PC-9 (cell line): ENCODE measurements around the gene TLE1. TPM values are rescaled to one million over a fixed set of nuclear protein-coding genes. Genes with fewer than 3 reads are reported as not detected.

ENCODE experiments used
- BruUV-seq: library from RNA; stranded (reverse); fragments of 400-500 nt; replicated peaks from 2 replicates; lab custom pipeline; 2021; lab: Mats Ljungman, UMichigan
- CTCF ChIA-PET: fragments of 300-600 bp; sonication (Branson Sonifier 250); formaldehyde crosslinking; loops from one replicate; lab custom pipeline; 2022; ENCODE audit warnings: antibody characterized with exemption; lab: Charles Lee
- POLR2A ChIA-PET: fragments of 300-600 bp; sonication (Branson Sonifier 250); formaldehyde crosslinking; loops from one replicate; lab custom pipeline; 2022; ENCODE audit warnings: antibody characterized with exemption; ENCODE audit not compliant: unreplicated experiment; lab: Charles Lee
- DNase-seq, 2 experiments: peaks; one replicate each; pipeline versions ENCODE4 v3.0.0 to v3.0.0-alpha.2; 2015 to 2022; ENCODE audit warnings: mixed read lengths in 1 of 2
- H2AFZ ChIP-seq: fragments of 200-600 bp; sonication (generic); 2 replicates; pipeline ENCODE4 v1.8.1; 2017; ENCODE audit warnings: antibody characterized with exemption
- H3F3A ChIP-seq: fragments of 200-600 bp; sonication (generic); 2 replicates; pipeline ENCODE4 v1.8.1; 2017; ENCODE audit warnings: antibody characterized with exemption, mild to moderate bottlenecking, low read depth; ENCODE audit not compliant: insufficient read depth
- H3K27ac ChIP-seq: fragments of 200-600 bp; sonication (generic); 2 replicates; pipeline ENCODE4 v1.6.1; 2016; ENCODE audit warnings: mixed run types
- H3K27me3 ChIP-seq: fragments of 200-600 bp; sonication (generic); 2 replicates; pipeline ENCODE4 v1.6.1; 2016; ENCODE audit warnings: low read depth, mixed run types; ENCODE audit not compliant: insufficient read depth
- H3K36me3 ChIP-seq: fragments of 200-600 bp; sonication (generic); 2 replicates; pipeline ENCODE4 v1.6.1; 2016; ENCODE audit warnings: low read depth, mixed run types
- H3K4me1 ChIP-seq: fragments of 200-600 bp; sonication (generic); replicated peaks from 2 replicates; pipeline ENCODE4 v1.6.1; 2016; ENCODE audit warnings: mixed run types; ENCODE audit not compliant: insufficient read depth
- H3K4me2 ChIP-seq: fragments of 200-600 bp; sonication (generic); 2 replicates; pipeline ENCODE4 v1.6.1; 2017; ENCODE audit warnings: mixed run types
- H3K4me3 ChIP-seq: fragments of 200-600 bp; sonication (generic); 2 replicates; pipeline ENCODE4 v1.6.1; 2016; ENCODE audit warnings: mixed run types
- H3K79me2 ChIP-seq: fragments of 200-600 bp; sonication (generic); 2 replicates; pipeline ENCODE4 v1.6.1; 2017; ENCODE audit warnings: low read depth, mixed run types
- H3K9me2 ChIP-seq: fragments of 200-600 bp; sonication (generic); 2 replicates; pipeline ENCODE4 v1.8.1; 2017; ENCODE audit warnings: mild to moderate bottlenecking; ENCODE audit not compliant: insufficient read depth
- H3K9me3 ChIP-seq: fragments of 200-600 bp; sonication (generic); 2 replicates; pipeline ENCODE4 v1.8.1; 2016; ENCODE audit warnings: low read depth; ENCODE audit not compliant: insufficient read depth
- H4K20me1 ChIP-seq: fragments of 200-600 bp; sonication (generic); 2 replicates; pipeline ENCODE4 v1.8.1; 2017; ENCODE audit not compliant: insufficient read depth
- EZH2 ChIP-seq: fragments of 200-600 bp; sonication (generic); IDR thresholded peaks from 2 replicates; pipeline ENCODE4 v1.8.0; 2017; ENCODE audit warnings: antibody characterized with exemption, low read depth
- intact Hi-C: fragments of 100-400 bp; cut with micrococcal nuclease; formaldehyde crosslinking; loops from one replicate; pipeline ENCODE4 v1.10.0; 2022; ENCODE audit not compliant: unreplicated experiment
- total RNA-seq: library from RNA; stranded (reverse); gene quantifications from 2 replicates; pipeline ENCODE4 v1.2.3, GENCODE V29; 2021
- TF ChIP-seq, protein P1 (sequence below): fragments of 200-600 bp; sonication (generic); conservative IDR thresholded peaks from 2 replicates; pipeline ENCODE4 v1.6.1; 2017; ENCODE audit warnings: mixed run types, antibody characterized with exemption, mild to moderate bottlenecking, moderate library complexity

The TLE1 gene
- total RNA-seq, 1 experiment from 2014 or later: 80.9 TPM

DNA sequence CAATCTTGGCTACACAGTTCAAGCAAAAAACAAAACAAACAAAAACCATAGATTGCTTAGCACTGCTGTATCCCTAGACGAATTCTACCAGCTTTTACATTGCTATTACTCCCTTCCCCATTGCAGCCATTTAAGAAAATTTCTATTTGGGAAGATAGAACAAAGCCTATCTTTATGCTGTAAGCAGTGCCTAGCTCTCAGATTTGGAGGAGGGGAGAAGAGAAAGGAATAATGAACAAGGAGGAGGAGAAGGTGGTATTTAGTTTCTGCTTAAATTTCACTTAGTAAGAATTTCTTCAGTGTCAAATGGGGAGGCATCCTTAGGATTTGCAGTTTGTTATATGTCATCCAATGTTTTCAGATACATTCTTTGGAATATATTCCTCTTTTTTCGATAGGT is 16.2 kb upstream of the TLE1 start:
- Histone ChIP-seq H3K27me3 (no peaks in the 10 kb centered on the region), H3F3A (peaks cover 16% of the 10 kb centered on the region), H3K4me2 (no peak overlapping the region), H2AFZ (no peak overlapping the region), H3K79me2 (peaks cover 5% of the 10 kb centered on the region; the same call in 1 of the 2 replicates), H4K20me1 (no peaks in the 10 kb centered on the region), H3K9me3 (no peaks in the 10 kb centered on the region), H3K36me3 (no peaks in the 10 kb centered on the region), H3K4me1 (peaks cover 24% of the 10 kb centered on the region), H3K27ac (no peak overlapping the region), H3K4me3 (no peak overlapping the region), H3K9me2 (0 out of 2 replicates have a peak, but pooled peaks cover 3% of the 10 kb centered on the region)
- no peak for DNase-seq
- no TSS peak for BruUV-seq
- ChIA-PET POLR2A (no interaction called here), CTCF (no interaction called here)
- intact Hi-C loops: no loop called here
- TF ChIP-seq, protein P1, sequence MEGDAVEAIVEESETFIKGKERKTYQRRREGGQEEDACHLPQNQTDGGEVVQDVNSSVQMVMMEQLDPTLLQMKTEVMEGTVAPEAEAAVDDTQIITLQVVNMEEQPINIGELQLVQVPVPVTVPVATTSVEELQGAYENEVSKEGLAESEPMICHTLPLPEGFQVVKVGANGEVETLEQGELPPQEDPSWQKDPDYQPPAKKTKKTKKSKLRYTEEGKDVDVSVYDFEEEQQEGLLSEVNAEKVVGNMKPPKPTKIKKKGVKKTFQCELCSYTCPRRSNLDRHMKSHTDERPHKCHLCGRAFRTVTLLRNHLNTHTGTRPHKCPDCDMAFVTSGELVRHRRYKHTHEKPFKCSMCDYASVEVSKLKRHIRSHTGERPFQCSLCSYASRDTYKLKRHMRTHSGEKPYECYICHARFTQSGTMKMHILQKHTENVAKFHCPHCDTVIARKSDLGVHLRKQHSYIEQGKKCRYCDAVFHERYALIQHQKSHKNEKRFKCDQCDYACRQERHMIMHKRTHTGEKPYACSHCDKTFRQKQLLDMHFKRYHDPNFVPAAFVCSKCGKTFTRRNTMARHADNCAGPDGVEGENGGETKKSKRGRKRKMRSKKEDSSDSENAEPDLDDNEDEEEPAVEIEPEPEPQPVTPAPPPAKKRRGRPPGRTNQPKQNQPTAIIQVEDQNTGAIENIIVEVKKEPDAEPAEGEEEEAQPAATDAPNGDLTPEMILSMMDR: no peak
- TF ChIP-seq EZH2: no peak

DNA sequence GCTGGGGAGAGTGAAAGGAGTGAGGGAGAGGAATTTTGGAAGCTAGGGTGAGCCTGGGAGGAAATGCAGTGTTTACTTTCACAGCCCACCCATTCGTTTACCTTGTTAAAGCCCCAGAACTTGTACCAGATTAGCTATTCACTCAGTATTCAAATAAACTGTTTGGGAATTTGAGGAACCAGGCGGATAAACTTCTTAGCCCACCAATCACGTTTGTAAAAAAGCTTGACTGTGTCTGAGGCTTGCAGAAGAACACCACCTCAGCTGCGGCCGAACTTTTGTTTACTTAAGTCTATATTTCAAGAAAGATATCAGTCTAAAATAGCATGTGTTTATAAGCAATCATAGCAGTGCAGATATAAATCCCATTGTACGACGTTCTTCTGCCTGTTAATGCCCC is 5.2 kb upstream of the TLE1 start:
- intact Hi-C loops: no loop called here
- H3K4me1 ChIP-seq: peaks cover 14% of the 10 kb centered on the region
- ChIA-PET CTCF (no interaction called here), POLR2A (no interaction called here)
- H3K79me2 ChIP-seq: no peaks in the 10 kb centered on the region
- no peak overlapping the region for H2AFZ ChIP-seq
- BruUV-seq: no TSS peak
- no peaks in the 10 kb centered on the region for H3K36me3 ChIP-seq
- no peaks in the 10 kb centered on the region for H3K9me2 ChIP-seq
- H3F3A ChIP-seq: peaks cover 17% of the 10 kb centered on the region
- H3K27me3 ChIP-seq: no peaks in the 10 kb centered on the region
- H3K27ac ChIP-seq: no peak overlapping the region
- no peaks in the 10 kb centered on the region for H3K9me3 ChIP-seq
- H3K4me3 ChIP-seq: no peak overlapping the region
- H4K20me1 ChIP-seq: no peaks in the 10 kb centered on the region
- TF ChIP-seq, protein P1: no peak
- TF ChIP-seq EZH2: no peak
- DNase-seq: no peak
- no peak overlapping the region for H3K4me2 ChIP-seq

DNA sequence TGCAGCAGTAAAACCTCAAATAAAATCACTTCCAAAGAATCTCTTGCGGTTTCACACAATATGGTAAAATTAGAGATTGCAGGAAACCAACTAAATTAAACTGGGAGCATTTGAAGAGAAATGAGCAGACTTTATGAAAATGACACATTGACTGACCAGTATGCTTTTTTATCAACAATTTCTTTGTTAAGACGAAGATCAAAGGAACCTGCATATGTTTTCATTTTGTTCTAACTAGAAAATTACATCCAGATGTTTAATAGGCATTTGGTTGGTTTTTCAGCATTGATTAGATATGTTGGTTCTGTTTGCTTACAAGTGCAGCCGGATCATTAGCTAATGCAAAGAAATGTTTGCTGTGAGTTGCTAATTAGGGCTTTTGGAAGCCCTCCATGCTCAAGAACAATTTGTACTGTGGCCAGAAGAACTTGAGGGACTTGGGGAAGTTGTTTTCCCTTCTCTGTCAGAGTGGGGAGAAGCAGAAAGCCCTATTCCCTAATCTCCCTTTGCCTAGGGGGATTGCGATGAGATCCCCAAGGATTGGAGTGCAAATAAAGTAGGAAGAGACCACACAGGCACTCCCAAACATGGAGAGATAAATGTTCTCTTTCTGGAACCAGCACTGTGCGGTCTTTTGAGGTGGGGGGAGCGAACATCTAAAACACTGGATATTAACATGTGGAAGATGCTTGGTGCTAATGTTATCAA is 4.5 kb upstream of the TLE1 start:
- no peak overlapping the region for H3K4me2 ChIP-seq
- no peaks in the 10 kb centered on the region for H3K27me3 ChIP-seq
- peaks cover 14% of the 10 kb centered on the region for H3K4me1 ChIP-seq
- H4K20me1 ChIP-seq: no peaks in the 10 kb centered on the region
- H3K27ac ChIP-seq: no peak overlapping the region
- POLR2A ChIA-PET: no interaction called here
- H3K9me2 ChIP-seq: no peaks in the 10 kb centered on the region
- BruUV-seq: no TSS peak
- intact Hi-C loops: no loop called here
- TF ChIP-seq, protein P1: no peak
- H3K79me2 ChIP-seq: peaks cover 3% of the 10 kb centered on the region
- no peaks in the 10 kb centered on the region for H3K9me3 ChIP-seq
- CTCF ChIA-PET: no interaction called here
- peaks cover 10% of the 10 kb centered on the region for H3F3A ChIP-seq
- no peaks in the 10 kb centered on the region for H3K36me3 ChIP-seq
- H2AFZ ChIP-seq: no peak overlapping the region
- DNase-seq: no peak
- H3K4me3 ChIP-seq: no peak overlapping the region
